Measurements from ENCODE around the gene KCNK16.

KCNK16 gene

DNA sequence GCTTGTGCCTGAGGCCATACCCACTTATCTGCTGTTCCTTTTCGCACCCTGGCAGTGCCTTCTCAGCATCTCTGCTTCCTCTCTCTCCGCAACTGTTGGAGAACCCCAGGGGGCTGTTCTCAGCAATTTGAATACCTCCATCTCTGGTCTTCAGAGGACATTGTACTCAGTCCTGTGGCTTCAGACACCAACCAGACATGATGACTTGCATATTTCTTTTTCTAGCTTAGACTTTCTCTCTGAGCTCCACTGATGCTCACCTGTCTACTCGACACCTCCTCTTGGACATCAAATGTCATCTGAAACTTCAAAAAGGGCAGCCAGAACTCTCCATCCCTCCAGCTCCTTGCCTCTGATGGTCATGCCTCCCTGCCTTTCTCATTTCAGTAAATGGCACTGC is 18.9 kb upstream of the KCNK16 start:
- no peak for DNase-seq

DNA sequence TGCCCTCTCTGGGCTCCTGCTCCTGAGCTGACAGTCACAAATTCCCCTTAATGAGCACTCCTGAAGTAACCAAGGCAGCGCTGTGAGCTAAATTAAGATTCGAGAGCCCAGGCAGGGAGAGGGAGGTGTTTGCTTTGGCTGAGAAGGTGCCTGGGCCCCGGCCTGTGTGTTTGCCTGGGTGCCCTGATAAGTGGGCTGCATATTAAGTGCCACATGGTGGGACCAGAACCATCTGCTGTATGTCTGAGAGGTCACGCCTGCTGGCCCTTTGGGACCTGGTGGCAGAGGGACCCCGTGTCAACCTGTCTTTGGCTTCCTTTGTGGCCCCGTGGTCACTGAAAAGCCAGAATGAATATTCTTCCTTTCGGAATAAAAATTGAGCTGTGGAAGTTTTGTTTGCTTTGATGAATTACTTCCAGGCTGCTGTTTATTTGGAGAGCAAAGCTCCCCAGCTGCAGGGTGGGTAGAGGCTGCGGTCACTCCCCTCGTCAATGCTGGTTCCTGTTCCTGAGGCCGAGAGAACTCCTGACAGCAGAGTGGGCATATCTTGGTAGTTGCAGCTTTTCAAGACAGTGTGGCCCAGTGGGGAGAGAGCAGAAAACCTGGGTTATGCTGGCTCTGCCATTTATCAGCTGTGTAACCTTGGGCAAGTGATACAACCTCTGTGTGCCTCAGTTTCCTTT is 17.5 kb upstream of the KCNK16 start:
- DNase-seq, result no peak

DNA sequence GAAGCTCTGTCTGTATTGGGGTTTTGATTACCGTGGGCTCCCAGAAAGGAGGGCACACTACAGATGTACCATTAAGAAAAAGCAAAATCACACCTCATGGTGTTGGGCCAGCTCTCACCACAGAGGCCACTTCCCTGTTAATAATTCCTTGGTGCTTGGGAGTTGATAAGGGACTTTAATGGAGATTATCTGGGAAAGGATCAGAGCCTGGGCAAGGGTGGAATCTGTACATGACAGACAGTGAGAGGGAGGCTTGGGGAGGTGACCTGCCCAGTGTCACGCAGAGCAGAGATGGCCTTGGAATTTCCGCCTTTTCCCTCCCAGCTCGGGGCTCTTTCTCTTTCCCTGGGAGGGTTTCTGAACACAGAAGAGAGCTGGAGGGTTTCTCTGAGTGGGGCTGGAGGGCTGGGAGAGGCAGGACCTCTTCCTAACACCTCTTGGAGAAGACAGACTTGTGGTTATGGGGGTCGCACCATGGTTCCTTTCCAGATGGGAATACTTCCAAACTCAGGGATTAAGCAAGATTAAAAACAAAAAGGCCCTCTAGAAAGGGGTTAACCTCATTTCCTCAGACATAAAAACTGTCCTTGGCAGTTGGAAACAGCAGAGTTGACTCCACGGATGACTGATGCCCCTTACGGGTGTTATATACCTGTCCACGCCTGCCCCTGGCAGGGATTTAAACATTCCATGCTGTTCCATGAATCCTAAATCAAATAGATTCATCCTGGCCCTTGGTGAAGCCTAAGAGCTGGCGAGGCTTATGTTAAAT is 16.8 kb upstream of the KCNK16 start:
- no peak for DNase-seq

DNA sequence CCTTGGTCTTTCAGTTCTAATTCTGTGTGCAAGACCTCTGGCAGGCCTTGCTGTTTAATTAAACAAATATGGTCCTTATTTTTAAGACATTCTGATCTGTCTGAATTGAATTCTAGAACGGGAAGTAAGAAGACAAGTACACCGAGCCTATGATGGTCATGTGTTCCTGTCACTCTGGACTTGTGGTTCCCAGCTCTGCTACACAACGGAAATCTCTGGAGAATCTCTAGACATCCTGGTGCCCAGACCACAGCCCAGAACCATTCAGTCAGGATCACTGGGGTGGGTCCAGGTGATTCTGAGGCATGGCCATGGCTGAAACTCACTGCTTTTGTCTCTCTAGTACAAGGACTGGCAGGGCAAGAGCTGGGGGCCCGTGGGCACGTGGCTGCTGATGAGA is 15.9 kb upstream of the KCNK16 start:
- no peak for DNase-seq

DNA sequence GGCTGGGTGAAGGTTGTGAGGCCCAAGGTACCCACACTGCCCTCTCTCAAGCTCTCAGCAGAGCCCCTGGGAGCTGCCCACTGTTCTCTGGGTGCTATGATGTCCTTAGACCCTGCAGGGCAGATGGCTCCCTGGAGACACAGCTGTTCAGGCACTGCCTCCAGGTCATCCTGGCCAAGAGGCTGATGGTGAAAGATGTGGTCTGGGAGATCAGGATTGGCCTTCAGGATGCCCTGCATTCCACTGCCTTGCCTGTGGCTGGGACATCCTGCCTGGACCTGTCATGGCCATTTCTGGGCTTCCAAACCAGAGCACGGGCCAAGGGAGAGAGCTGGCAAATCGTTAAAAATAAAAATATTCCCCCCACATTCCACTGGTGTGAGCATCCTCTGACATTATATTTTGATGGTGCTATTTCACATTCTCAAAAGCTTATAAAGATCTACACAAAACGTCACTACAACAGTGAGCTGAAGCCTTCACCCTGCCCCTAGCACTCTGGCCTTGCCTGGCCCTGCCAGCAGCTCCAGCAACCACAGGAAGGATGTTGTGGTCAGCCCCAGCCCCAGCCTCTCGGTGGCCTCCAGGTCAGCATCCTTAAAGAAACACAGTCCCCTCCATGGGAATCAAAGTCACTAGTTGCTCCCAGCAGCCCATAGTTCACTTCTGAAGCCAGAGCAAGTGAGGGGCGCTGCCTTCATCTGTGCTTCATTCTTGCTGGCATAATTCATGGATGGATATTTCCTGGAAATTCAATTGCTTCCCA is 13.5 kb upstream of the KCNK16 start:
- no peak for DNase-seq

DNA sequence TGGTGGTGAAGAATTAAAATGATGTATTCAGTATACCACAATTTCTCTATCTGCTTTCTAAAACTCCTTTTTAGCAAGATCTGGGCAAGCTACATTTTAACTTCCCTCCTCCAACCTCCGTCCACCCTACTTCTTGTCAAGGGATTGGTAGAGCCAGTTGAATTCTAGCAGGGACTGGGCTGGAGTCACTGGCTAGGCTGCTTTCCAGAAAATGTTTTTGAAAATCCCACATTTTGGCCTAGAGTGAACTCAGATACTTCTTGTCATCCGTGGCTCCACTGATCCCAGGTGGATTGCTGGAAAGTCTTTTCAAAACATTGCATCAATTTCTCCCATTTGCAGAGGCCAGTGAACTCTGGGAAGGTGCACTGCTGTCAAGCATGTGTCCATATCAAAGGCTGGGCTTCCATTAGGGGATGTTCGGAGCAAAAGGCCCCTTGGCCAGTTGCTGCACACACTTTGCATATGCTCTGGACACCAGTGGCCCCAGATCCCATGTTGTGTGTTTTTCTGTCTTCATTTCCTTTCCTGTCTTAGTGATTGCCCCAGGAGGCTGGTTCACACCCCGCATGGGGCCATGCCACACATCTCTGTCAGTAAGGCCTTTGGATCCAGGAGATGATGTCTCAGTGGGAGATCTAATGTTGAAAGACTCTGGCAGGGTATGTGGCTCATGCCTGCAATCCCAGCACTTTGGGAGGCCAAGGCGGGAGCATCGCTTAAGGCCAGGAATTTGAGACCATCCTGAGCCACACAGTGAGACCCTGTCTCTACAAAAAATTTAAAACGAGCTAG is 11.3 kb upstream of the KCNK16 start:
- no peak for DNase-seq

DNA sequence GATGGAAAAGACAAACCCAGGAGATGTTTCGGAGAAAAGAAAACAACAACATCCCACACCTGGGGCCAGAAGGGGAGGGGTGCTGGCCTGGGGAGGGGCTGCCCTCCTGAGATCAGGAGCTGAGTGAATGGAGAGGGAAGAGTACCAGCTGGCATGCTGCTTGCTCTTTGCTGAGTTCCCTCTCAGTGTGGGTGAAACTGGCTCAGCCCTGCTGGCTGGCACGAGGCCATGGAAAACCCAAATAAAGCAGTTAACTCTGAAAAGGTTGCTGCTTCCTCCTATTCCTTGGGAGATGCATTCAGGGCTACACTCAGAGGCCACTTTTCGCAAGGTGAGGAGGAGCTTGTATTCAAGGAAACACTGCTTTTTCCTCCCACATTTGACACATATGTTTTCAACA is 8.0 kb upstream of the KCNK16 start:
- DNase-seq, result no peak

DNA sequence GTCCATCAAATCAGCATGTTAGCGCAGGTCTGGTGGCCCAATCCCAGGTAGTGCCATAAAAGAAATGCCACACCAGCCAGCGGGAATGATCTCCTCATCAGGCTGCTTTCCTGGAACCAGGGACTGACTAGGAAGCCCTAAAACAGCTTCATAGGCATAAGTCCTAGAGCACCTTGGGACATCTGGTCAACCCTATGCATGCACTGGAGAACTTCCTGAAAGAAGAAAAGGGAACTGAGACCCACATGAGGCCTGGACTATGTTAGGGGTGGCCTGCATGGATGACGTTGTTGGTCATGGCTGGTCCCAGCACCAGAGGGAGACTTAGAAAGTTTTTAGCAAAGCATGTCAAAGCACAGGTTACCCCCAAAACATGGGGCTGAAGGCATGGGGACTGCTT is 7.6 kb upstream of the KCNK16 start:
- no peak for DNase-seq

DNA sequence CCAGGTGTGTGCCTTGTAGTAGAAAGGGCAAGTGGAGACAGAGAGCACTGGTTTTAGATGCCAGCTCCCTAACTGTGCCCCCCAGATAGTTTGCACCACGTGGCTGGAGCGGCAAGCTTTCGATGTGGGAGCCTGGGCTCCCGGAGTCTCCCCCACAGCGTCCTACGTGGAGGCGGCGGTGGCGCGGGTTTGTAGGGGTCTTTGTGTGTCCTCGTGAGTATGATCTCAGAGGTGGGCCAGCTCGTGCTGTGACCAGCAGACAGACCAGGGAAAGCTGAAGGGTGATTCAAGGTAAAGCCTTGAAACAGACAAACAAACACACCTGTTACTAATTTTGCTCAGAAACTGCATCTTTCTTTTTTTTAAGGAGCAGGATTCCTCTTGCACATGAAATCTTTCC is 5.6 kb upstream of the KCNK16 start:
- DNase-seq, result no peak

DNA sequence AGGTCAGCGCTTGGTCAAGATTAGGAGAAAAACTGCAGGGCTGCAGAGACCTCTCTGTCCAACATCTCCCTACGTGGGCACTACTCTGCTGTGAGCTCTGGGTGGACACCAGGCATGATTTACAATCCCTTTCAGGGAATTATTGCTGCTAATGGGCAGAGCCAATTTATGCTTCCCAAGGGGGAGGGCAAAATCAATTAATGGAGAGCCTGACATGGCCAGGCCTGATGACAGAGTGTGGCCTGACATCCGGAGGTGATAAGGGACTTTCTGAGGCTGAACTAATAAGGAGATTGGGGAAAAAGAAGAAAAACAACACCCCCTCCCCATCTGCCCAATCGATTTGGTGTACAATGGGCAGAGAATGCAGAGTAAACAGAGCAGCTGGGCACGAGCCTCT is 5.0 kb upstream of the KCNK16 start:
- no peak for DNase-seq

DNA sequence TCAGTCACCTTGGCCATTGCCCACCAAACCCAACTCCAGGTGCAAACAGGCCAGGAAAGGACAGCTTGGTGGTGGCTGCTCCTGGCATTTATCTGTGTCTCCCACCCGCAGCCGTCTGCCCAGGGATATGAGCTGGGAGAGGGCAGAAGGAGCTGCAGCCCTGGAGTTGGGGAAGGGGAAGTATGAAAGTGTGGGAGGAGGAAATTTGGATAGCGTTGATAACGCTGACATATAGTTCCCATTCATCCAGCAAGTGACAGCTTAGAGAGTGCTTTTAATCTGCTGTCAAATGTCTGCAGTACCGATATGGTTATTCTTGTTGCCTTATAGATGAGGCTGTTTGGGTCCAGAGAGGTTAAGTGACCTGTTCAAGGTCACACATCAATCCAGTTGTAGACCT is 741 bp downstream of the KCNK16 start:
- no peak for DNase-seq

DNA sequence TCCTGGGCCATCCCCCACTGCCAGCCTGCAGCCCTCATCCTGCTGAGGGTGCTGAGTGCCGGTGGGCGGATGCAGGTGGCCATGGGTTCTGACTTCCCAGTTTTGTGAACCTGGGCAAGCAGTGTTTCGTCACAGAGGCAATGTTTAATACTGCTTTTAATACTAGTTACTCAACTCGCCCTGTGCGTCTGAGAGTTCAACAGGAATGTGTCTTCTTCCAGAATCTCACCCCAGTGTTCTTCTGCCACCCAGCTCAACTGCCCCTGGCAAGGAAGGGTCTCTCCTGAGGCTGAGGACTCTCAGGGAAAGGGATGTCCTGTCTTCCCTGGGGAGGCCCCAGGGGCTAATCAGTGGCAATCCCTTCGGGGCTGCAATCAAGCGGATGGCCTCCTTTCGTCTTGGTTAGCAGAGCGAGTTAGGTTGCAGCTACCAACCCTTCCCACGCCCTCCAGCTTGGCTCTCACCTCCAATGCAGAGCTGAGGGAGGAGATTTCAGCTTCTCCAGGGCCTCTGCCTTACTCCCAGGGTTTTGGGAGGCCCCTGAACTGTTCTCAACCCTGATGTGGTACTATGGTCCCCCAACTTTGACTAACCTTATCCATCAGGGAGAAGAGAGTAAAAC is 2.0 kb downstream of the KCNK16 start:
- no peak for DNase-seq

DNA sequence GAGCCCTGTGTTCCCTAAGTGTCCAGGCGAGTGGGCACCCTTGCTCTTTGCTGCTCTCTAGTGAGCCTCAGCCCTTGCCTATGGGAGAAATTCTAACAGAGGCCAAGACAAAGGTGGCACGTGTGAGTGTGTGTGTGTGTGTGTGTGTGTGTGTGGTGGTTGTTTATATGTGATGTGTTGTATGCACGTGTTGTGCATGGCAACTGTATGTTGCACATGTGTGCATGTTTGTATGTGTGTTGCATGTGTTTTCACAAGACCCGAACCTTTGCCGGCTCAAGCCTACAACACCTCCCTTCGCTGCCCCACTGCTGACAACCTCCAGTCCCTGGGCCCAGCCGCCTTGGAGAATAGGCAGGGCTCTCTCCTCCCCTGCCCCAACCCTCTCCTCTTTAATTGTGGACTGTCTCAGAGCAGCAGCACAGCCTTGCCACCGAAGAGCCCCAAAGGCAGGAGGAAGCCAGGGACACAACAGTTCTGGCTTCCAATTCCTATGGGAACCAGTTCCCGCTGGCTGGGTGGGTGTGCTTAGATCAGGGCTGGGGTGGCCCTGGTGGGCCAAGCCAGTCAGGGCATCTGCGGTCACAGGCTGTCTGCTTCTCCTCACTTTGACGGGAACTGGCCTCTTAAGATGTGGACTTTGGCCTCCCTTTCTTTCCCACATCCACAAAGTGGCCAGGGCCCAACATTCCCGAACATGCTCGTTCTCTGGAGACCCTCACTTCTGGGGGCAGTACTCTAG is 2.7 kb downstream of the KCNK16 start:
- DNase-seq, result no peak

DNA sequence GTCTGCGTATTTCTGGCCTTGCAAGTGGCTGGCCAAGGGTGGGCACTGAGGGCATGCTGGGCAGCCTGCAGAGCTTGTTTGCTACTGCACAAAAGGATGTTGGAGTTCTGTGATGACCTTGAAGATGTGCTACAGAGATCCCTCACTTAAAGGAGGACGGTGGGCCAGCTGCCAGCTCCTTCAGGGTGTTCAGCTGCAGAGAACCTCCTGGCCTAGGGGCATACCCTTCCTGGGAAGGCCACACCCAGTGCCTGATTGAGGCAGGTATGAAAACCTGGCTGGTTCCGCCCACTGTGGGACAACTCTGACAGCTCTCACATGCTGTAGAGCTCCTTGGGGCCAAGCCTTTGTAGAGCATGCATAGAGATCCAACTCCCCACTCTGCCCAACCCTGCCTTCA is 5.2 kb downstream of the KCNK16 start:
- DNase-seq, result no peak

DNA sequence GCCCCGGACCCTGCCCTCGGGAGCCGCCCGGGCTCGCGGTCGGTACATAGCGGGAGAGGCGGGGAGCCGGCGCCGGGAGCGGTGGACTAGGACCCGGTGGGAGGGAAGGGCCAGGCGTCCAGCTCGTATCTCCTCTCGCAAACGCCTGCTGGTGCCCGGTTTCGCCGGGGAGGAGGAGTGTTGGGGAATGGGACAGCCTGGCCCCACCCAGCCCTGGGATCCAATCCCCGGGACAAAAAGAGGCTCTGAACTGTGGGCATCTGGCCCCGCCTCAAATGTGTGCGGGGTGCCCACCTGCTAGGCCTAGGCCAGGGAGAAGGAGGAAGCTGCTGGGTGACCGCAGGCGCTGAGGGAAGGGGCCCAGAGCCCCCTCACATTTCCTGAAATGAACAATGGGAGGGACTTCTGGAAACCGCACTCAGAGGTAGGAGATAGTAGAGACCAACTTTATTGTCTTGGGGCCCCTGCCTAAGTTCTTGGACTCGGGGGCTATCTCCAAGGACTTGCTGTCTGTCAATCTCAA is 8.2 kb downstream of the KCNK16 start, which contains the start of gene KCNK17:
TSS of gene KCNK17 (minus strand) at position 147 of the 523 bp plus-strand sequence. CDS start at position 48, 99 bp downstream.
- no peak for DNase-seq

DNA sequence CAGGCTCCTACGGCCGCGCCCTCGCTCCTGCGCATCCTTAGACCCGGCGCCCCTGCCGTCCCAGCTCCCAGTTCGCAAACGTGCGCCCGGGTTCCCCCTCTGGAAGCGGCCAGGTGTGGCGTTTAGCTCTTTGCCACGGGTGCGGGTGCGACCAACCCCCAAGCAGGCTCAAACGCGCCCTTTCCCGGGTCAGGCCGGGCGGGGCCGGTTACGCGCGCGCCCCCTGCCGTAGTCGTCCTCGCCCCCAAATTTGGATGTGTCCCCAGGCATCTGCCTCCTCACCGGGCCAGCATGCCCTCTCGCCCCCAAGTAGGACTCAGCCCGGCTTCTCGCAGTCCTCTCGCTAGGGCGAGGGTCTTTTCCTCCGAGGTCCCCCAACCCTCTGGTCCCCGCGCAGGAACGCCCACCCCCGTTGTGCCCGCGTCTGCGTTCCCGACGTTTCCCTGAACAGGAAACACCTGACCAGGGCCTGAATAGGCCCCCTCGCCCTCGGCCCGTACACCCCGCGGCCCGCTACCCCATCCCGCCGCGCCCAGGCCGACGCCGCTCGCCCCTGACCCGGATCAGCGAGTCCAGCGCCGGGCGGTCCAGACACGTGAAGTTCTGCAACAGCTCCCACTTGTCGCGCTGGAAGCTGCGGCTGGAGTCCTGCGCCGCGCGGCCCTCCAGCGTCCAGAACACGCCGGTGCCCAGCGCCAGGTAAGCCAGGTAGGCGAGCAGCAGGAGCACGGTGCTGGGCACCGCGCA is 8.8 kb downstream of the KCNK16 start:
- DNase-seq, result no peak

DNA sequence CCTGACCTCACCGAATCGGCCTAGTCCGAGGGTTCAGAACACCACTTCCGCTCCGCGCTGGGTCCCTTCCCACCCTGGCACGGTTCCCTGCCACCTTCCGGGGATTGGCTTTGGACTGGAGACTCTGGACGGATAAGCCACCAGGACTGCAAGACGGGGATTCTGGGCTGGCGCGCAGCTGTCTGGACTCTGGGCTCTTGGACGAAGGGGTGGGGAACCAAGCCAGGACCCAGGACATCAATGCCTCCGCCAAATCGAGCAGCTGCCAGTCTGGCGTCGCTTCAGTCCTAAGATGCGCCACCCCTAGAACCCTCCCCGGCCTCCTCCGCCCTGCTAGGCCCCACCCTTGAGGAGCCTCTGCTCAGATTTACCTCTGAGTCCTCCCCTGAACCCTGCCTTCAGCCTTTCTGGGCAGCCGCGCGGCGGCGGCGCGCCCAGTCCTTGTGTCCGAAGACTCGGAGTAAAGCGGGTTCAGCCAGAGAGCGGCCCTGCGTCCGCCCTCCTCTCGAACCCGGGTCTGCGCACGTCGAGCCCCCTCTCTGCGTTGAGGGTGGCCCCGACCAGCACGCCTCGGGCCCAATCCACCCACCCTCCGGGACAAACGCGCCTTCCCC is 9.5 kb downstream of the KCNK16 start:
- no peak for DNase-seq

DNA sequence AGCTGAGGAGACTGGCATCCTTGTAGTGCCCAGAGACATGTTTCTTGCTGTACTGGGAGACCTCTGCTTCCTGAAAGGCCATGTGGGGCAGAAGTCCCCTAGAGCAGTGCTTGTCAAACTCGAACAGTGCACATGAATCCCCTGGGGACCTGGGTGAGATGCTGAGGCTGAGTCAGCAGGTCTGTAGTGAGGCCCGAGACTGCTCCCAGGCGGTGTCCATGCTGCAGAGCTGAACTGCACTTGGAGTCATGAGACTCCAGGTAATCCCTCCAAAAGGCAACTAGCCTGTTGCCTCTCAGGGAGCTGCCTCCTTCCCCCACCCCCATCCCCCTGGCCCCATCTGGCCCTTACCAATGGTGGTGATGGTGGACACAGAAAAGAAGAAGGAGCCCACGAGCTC is 12.0 kb downstream of the KCNK16 start:
- DNase-seq, result no peak

DNA sequence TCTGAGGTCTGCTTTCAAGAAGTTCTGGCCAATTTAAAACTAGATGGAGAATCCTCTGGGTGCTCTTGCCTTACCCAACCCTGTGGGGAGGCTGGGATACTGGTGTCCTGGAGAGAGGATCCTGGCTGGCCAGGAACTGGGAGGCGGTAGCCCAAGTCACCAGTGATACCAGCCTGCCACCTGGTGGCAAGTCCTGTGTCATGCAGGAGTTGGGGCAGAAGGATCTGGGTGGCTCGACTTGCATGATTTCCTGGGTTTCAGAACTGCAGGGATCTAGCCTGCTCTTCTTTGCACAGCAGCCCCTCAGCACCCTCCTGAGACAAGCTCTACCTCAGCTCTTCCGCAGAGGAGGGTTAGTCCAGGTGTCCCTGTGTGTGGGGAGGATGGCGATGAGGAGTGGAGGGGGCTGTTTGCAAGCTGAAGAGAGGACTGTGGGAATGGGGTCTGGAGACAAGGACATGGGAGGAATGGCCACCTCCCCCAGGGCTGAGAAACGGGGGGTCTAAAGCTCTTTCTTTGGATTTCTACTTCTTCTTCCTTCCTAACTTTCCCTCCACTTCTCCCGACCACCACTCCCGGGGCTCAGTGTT is 12.5 kb downstream of the KCNK16 start:
- DNase-seq, result peak; percentile 12

DNA sequence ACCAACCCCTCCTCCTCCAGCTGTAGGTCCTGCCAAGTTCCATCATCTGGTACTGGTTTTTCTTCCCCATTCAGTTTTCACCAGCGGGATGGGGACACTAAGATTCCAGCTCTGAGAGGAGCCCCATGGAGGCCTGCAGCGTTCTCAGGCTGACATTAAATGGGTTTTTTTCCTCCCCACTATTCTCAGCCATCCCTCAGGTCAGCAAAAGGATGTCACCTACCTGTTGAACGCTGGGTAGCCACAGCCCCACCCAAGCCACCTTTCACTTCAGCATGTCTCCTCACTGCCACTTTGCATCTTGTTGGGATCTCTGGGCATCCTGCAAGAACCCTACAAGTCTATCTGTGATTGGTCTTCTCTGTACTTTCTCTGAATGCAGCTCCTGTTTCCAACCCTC is 15.0 kb downstream of the KCNK16 start:
- DNase-seq, result no peak
